Esophagus muscularis mucosa (tissue), 3 donors: Measurements from ENCODE around the gene BRI3BP.

Experiments used
- CTCF ChIP-seq, 3 experiments: fragments of 200-600 bp in 2 of 3; fragments of 450-650 bp in 1 of 3; sonication (generic) in 2 of 3; IDR thresholded peaks; one replicate each; pipeline ENCODE4 v1.5.1; 2017 to 2019; ENCODE audit warnings: antibody characterized with exemption in 3 of 3, mild to moderate bottlenecking in 2 of 3, moderate library complexity in 1 of 3
- POLR2A ChIP-seq: fragments of 450-650 bp; IDR thresholded peaks from one replicate; pipeline ENCODE4 v1.6.1; 2017; ENCODE audit warnings: antibody characterized with exemption, moderate library complexity, mild to moderate bottlenecking, low read depth

GRCh38 chr12:125003021-125003420, 9.6 kb downstream of the BRI3BP start:
- TF ChIP-seq CTCF (IDR thresholded peaks at IDR 0.05): no peak
- no peak for TF ChIP-seq POLR2A
